Measurements from ENCODE around the gene CDH12.

GRCh38 chr5:22699319-22699718 is 153.8 kb downstream of the CDH12 start:
- TF ChIP-seq, protein P1, sequence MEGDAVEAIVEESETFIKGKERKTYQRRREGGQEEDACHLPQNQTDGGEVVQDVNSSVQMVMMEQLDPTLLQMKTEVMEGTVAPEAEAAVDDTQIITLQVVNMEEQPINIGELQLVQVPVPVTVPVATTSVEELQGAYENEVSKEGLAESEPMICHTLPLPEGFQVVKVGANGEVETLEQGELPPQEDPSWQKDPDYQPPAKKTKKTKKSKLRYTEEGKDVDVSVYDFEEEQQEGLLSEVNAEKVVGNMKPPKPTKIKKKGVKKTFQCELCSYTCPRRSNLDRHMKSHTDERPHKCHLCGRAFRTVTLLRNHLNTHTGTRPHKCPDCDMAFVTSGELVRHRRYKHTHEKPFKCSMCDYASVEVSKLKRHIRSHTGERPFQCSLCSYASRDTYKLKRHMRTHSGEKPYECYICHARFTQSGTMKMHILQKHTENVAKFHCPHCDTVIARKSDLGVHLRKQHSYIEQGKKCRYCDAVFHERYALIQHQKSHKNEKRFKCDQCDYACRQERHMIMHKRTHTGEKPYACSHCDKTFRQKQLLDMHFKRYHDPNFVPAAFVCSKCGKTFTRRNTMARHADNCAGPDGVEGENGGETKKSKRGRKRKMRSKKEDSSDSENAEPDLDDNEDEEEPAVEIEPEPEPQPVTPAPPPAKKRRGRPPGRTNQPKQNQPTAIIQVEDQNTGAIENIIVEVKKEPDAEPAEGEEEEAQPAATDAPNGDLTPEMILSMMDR (IDR thresholded peaks at IDR 0.05) = no peak
- TF ChIP-seq POLR2A (IDR thresholded peaks at IDR 0.05) = no peak

All from suprapubic skin (tissue), 3 donors.